SK-N-SH (cell line): ENCODE results near the gene PLSCR2. TPM values are rescaled to one million over a fixed set of nuclear protein-coding genes. Genes with fewer than 3 reads are reported as not detected.

Experiments
- CTCF ChIA-PET: fragments of 300-600, 350-600 bp; formaldehyde crosslinking; extraction: SDS; loops from one replicate; lab custom pipeline; 2021; lab: Yijun Ruan, JAX
- POLR2A ChIA-PET: fragments of 350-600 bp; sonication (Branson Sonifier 250); formaldehyde crosslinking; extraction: SDS; loops from one replicate; lab custom pipeline; 2020; ENCODE audit warnings: antibody characterized with exemption, inconsistent platforms; lab: Yijun Ruan, JAX
- DNase-seq: peaks from one replicate; pipeline ENCODE4 v3.0.0; 2012
- H2AFZ ChIP-seq: fragments of 200-600 bp; sonication (generic); 2 replicates; pipeline ENCODE4 v1.8.1; 2016; ENCODE audit warnings: antibody characterized with exemption, mild to moderate bottlenecking, low read depth
- H3F3A ChIP-seq: fragments of 200-600 bp; sonication (generic); replicated peaks from 2 replicates; pipeline ENCODE3; 2016; ENCODE audit warnings: antibody characterized with exemption, mild to moderate bottlenecking; ENCODE audit not compliant: insufficient read depth
- H3K27ac ChIP-seq, 2 experiments: fragments of 200-500 bp in 1 of 2; fragments of 200-600 bp in 1 of 2; sonication (Bioruptor generic) in 1 of 2; sonication (generic), shearing (Covaris generic) in 1 of 2; 2 replicates each; pipeline versions ENCODE4 v1.5.1 to v1.6.1; 2014 to 2016; ENCODE audit warnings: low read depth in 2 of 2, inconsistent platforms in 1 of 2, low read length in 1 of 2, mild to moderate bottlenecking in 1 of 2, mixed read lengths in 1 of 2
- H3K27me3 ChIP-seq: fragments of 200-600 bp; sonication (generic), shearing (Covaris generic); 2 replicates; pipeline ENCODE4 v1.6.1; 2016; ENCODE audit warnings: mixed run types; ENCODE audit not compliant: insufficient read depth
- H3K36me3 ChIP-seq, 2 experiments: fragments of 200-500 bp in 1 of 2; fragments of 200-600 bp in 1 of 2; sonication (Bioruptor generic) in 1 of 2; sonication (generic) in 1 of 2; replicated peaks in 1 of 2; 2 replicates each; pipeline versions ENCODE3 to v1.5.1; 2014 to 2016; ENCODE audit warnings: low read length in 1 of 2, mild to moderate bottlenecking in 1 of 2; ENCODE audit not compliant: insufficient read depth in 2 of 2, control insufficient read depth in 1 of 2
- H3K4me1 ChIP-seq, 2 experiments: fragments of 200-500 bp in 1 of 2; fragments of 200-600 bp in 1 of 2; sonication (Bioruptor generic) in 1 of 2; sonication (generic), shearing (Covaris generic) in 1 of 2; 2 replicates each; pipeline versions ENCODE4 v1.5.1 to v1.6.1; 2014 to 2016; ENCODE audit warnings: low read depth in 1 of 2, low read length in 1 of 2, mixed run types in 1 of 2; ENCODE audit not compliant: insufficient read depth in 2 of 2, control insufficient read depth in 1 of 2
- H3K4me2 ChIP-seq: fragments of 200-600 bp; sonication (generic), shearing (Covaris generic); 2 replicates; pipeline ENCODE4 v1.6.1; 2017; ENCODE audit warnings: mixed run types
- H3K4me3 ChIP-seq, 2 experiments: fragments of 200-500 bp in 1 of 2; fragments of 200-600 bp in 1 of 2; sonication (Bioruptor generic) in 1 of 2; sonication (generic), shearing (Covaris generic) in 1 of 2; 2 replicates each; pipeline versions ENCODE4 v1.5.1 to v1.8.1; 2014 to 2016; ENCODE audit warnings: low read depth in 2 of 2, inconsistent platforms in 1 of 2, low read length in 1 of 2, mild to moderate bottlenecking in 1 of 2, mixed read lengths in 1 of 2, moderate library complexity in 1 of 2
- H3K79me2 ChIP-seq: fragments of 200-600 bp; sonication (generic); 2 replicates; pipeline ENCODE4 v1.8.1; 2017; ENCODE audit warnings: mild to moderate bottlenecking; ENCODE audit not compliant: insufficient read depth
- H3K9ac ChIP-seq: fragments of 200-600 bp; sonication (generic); 2 replicates; pipeline ENCODE4 v1.6.1; 2017; ENCODE audit warnings: mixed run types
- H3K9me2 ChIP-seq: fragments of 200-600 bp; sonication (generic); 2 replicates; pipeline ENCODE4 v1.6.1; 2017; ENCODE audit warnings: mixed run types
- H3K9me3 ChIP-seq: fragments of 200-600 bp; sonication (generic); 2 replicates; pipeline ENCODE4 v1.6.1; 2017; ENCODE audit warnings: mixed run types, mild to moderate bottlenecking, moderate library complexity
- H4K20me1 ChIP-seq: fragments of 200-600 bp; sonication (generic); 2 replicates; pipeline ENCODE4 v1.6.1; 2017; ENCODE audit warnings: mild to moderate bottlenecking, mixed run types; ENCODE audit not compliant: insufficient read depth
- CTCF ChIP-seq: fragments of 200-600 bp; sonication (generic); IDR thresholded peaks from 2 replicates; pipeline ENCODE4 v1.6.1; 2017; ENCODE audit warnings: antibody characterized with exemption, mild to moderate bottlenecking, moderate library complexity
- EP300 ChIP-seq, 2 experiments: IDR thresholded peaks; 2 replicates each; pipeline versions ENCODE4 v1.4.0 to v1.6.1; 2012; ENCODE audit warnings: borderline replicate concordance in 1 of 2, low read depth in 1 of 2, low read length in 1 of 2
- EZH2phosphoT487 ChIP-seq: fragments of 200-600 bp; sonication (generic); IDR thresholded peaks from 2 replicates; pipeline ENCODE4 v1.6.1; 2017; ENCODE audit warnings: low read depth, mixed run types, mild to moderate bottlenecking, antibody characterized with exemption, moderate library complexity, borderline replicate concordance
- FOSL2 ChIP-seq: IDR thresholded peaks from 2 replicates; pipeline ENCODE4 v1.4.0; 2012; ENCODE audit warnings: low read depth, mild to moderate bottlenecking, moderate library complexity, borderline replicate concordance
- FOXJ3 ChIP-seq: sonication (generic); formaldehyde crosslinking; IDR thresholded peaks from 2 replicates; pipeline ENCODE4 v1.5.1; 2020; ENCODE audit warnings: mild to moderate bottlenecking, missing genetic modification reagents
- FOXM1 ChIP-seq: IDR thresholded peaks from 2 replicates; pipeline ENCODE4 v1.4.0; 2012; ENCODE audit warnings: low read depth, mild to moderate bottlenecking
- GABPA ChIP-seq: IDR thresholded peaks from 2 replicates; pipeline ENCODE4 v1.4.0; 2012; ENCODE audit warnings: low read depth, mild to moderate bottlenecking
- GATA2 ChIP-seq: sonication (generic); formaldehyde crosslinking; IDR thresholded peaks from 2 replicates; pipeline ENCODE4 v1.5.0; 2020; ENCODE audit warnings: mild to moderate bottlenecking, missing genetic modification reagents
- IRF3 ChIP-seq: fragments of 150-350 bp; IDR thresholded peaks from 2 replicates; pipeline ENCODE4 v1.6.1; 2016; ENCODE audit warnings: mild to moderate bottlenecking, low read depth, low read length
- JUND ChIP-seq: IDR thresholded peaks from 2 replicates; pipeline ENCODE4 v1.4.0; 2012
- MAX ChIP-seq: IDR thresholded peaks from 2 replicates; pipeline ENCODE4 v1.4.0; 2012; ENCODE audit warnings: low read depth
- MXI1 ChIP-seq: IDR thresholded peaks from 2 replicates; pipeline ENCODE4 v1.6.1; 2012; ENCODE audit warnings: mild to moderate bottlenecking, low read depth, low read length, improper control_type of control experiment
- NFIC ChIP-seq: IDR thresholded peaks from 2 replicates; pipeline ENCODE4 v1.4.0; 2012; ENCODE audit warnings: borderline replicate concordance
- POLR2AphosphoS5 ChIP-seq: IDR thresholded peaks from 2 replicates; pipeline ENCODE4 v1.6.1; 2012; ENCODE audit warnings: low read depth, low read length
- RFX5 ChIP-seq: IDR thresholded peaks from 2 replicates; pipeline ENCODE4 v1.6.1; 2012; ENCODE audit warnings: mild to moderate bottlenecking, improper control_type of control experiment, low read length
- TAF1 ChIP-seq: IDR thresholded peaks from 2 replicates; pipeline ENCODE4 v1.6.1; 2012; ENCODE audit warnings: low read depth, mild to moderate bottlenecking, low read length, moderate library complexity, borderline replicate concordance
- TCF12 ChIP-seq: IDR thresholded peaks from 2 replicates; pipeline ENCODE4 v1.4.0; 2012
- TEAD4 ChIP-seq: IDR thresholded peaks from 2 replicates; pipeline ENCODE4 v1.4.0; 2012; ENCODE audit warnings: mild to moderate bottlenecking, borderline replicate concordance; ENCODE audit not compliant: insufficient read depth
- USF2 ChIP-seq: fragments of 150-350 bp; IDR thresholded peaks from 2 replicates; pipeline ENCODE4 v1.6.1; 2017; ENCODE audit warnings: antibody characterized with exemption, low read length, low read depth, borderline replicate concordance
- ZBTB33 ChIP-seq: IDR thresholded peaks from 2 replicates; pipeline ENCODE4 v1.4.0; 2012; ENCODE audit warnings: low read depth, borderline replicate concordance
- WGBS: methylation state at CpG from one replicate; pipeline ENCODE4 v1.1.6; 2017; ENCODE audit warnings: low lambda C conversion rate; 5-methylcytosine and 5-hydroxymethylcytosine counted together
- polyA plus RNA-seq, 3 experiments: library from polyadenylated mRNA; depleted of rRNA; stranded (reverse); fragments of >200 nt; gene quantifications; 2 replicates each; pipeline ENCODE4 v1.2.3, GENCODE V29; 2012

Gene PLSCR2
- polyA plus RNA-seq, 1 of the 3 experiments (the other 2 are of a cell fraction) = not detected

GRCh38 chr3:146407956-146408355 is 61.4 kb downstream of the PLSCR2 start:
- 12% methylated on average over 6 of the region's 7 CpGs for WGBS

More at GRCh38 chr3:146407956-146408355, 61.4 kb downstream of the PLSCR2 start:
- ChIA-PET POLR2A (no interaction called here), CTCF (no interaction called here)
- Histone ChIP-seq H3K9me2 (no peaks in the 10 kb centered on the region), H2AFZ (no peak overlapping the region), H3K4me2 (no peak overlapping the region), H3K79me2 (no peaks in the 10 kb centered on the region), H3K4me3 (no peak overlapping the region), H3K9ac (no peak overlapping the region), H4K20me1 (no peaks in the 10 kb centered on the region), H3K36me3 (no peaks in the 10 kb centered on the region), H3K9me3 (no peaks in the 10 kb centered on the region), H3K4me1 (no peaks in the 10 kb centered on the region), H3K27ac (no peak overlapping the region), H3F3A (no peaks in the 10 kb centered on the region), H3K27me3 (peaks cover 25% of the 10 kb centered on the region; the same call in 1 of the 2 replicates)
- no peak for TF ChIP-seq TEAD4
- TF ChIP-seq FOXM1 = no peak
- TF ChIP-seq CTCF = no peak
- TF ChIP-seq TCF12 = no peak
- TF ChIP-seq RFX5 = no peak
- no peak for TF ChIP-seq FOSL2
- no peak for TF ChIP-seq NFIC
- no peak for TF ChIP-seq EZH2phosphoT487
- no peak for TF ChIP-seq MAX
- TF ChIP-seq ZBTB33 = no peak
- no peak for TF ChIP-seq JUND
- no peak for TF ChIP-seq GABPA
- TF ChIP-seq USF2 = no peak
- no peak for TF ChIP-seq EP300 (IDR thresholded peaks at IDR 0.05; ENCODE audit: borderline replicate concordance in 1 of 2, low read depth in 1 of 2, low read length in 1 of 2)
- TF ChIP-seq TAF1 = no peak
- TF ChIP-seq FOXJ3 (CRISPR knock-in tag) = no peak
- no peak for TF ChIP-seq POLR2AphosphoS5
- TF ChIP-seq IRF3 = no peak
- no peak for TF ChIP-seq MXI1
- TF ChIP-seq GATA2 (CRISPR knock-in tag) = no peak
- no peak for DNase-seq
